Adrenal gland (tissue), 5 donors: ENCODE data around the gene NFKBIE.

ENCODE experiments used
- CTCF ChIP-seq, 6 experiments: fragments of 450-650 bp in 4 of 6; fragments of 200-600 bp in 2 of 6; sonication (generic) in 1 of 6; IDR thresholded peaks; 1 replicate in 5 of 6; 2 replicates in 1 of 6; pipeline versions ENCODE4 v1.5.1 to v1.8.0; 2016 to 2021; ENCODE audit warnings: antibody characterized with exemption in 6 of 6, mild to moderate bottlenecking in 2 of 6, moderate library complexity in 1 of 6
- POLR2A ChIP-seq, 2 donors: fragments of 450-650 bp; IDR thresholded peaks; one replicate each; pipeline ENCODE4 v1.6.1; 2017; ENCODE audit warnings: antibody characterized with exemption in 2 of 2, mild to moderate bottlenecking in 2 of 2, moderate library complexity in 1 of 2
- donor health status: DM: no; HTN: no; CAD: no.

- TF ChIP-seq CTCF (IDR thresholded peaks at IDR 0.05) (no peak), POLR2A (IDR thresholded peaks at IDR 0.05) (no peak)
Measured at GRCh38 chr6:44311767-44312166, 46.4 kb upstream of the NFKBIE start.
